WTC11 (cell line): ENCODE results near the gene OSBPL5. TPM values are rescaled to one million over a fixed set of nuclear protein-coding genes. Genes with fewer than 3 reads are reported as not detected.
"Not testable (repeated sequence)": the region's sequence is repeated elsewhere in the genome, so short reads cannot be mapped to it uniquely, and the experiment has no call there.

ENCODE experiments used
- ATAC-seq: fragments of 200-7000 bp; cut with Tn5 transposase; 2 replicates; pipeline ENCODE4 v1.10.0; 2021; ENCODE audit warnings: mild to moderate bottlenecking, moderate library complexity
- CTCF ChIA-PET: fragments of 300-600 bp; sonication (Branson Sonifier 250); formaldehyde crosslinking; loops from one replicate; lab custom pipeline; 2021; ENCODE audit warnings: antibody characterized with exemption; lab: Charles Lee
- POLR2A ChIA-PET: fragments of 350-600 bp; sonication (Branson Sonifier 250); formaldehyde crosslinking; loops from one replicate; lab custom pipeline; 2021; ENCODE audit warnings: antibody characterized with exemption; lab: Charles Lee
- DNase-seq: peaks from one replicate; pipeline ENCODE4 v3.0.0; 2021; ENCODE audit warnings: low spot score
- H3K27ac Mint-ChIP-seq: 2 replicates; pipeline ENCODE4 v1.8.0; 2021; ENCODE audit warnings: mixed read lengths
- H3K27me3 Mint-ChIP-seq: 2 replicates; pipeline ENCODE4 v1.8.0; 2021; ENCODE audit warnings: low read depth, mild to moderate bottlenecking, moderate library complexity, mixed read lengths
- H3K36me3 Mint-ChIP-seq: 2 replicates; pipeline ENCODE4 v1.8.0; 2021; ENCODE audit warnings: mixed read lengths
- H3K4me1 Mint-ChIP-seq: 2 replicates; pipeline ENCODE4 v1.8.0; 2022; ENCODE audit warnings: mixed read lengths
- H3K4me3 Mint-ChIP-seq: 2 replicates; pipeline ENCODE4 v1.8.0; 2021; ENCODE audit warnings: mild to moderate bottlenecking, moderate library complexity, mixed read lengths
- H3K9me3 Mint-ChIP-seq: 2 replicates; pipeline ENCODE4 v1.8.0; 2021; ENCODE audit warnings: mixed read lengths
- ATF6 ChIP-seq: sonication (generic); formaldehyde crosslinking; IDR thresholded peaks from 2 replicates; pipeline ENCODE4 v1.8.1; 2023; ENCODE audit warnings: mild to moderate bottlenecking, missing genetic modification reagents
- E2F5 ChIP-seq: sonication (generic); formaldehyde crosslinking; IDR thresholded peaks from 2 replicates; pipeline ENCODE4 v1.8.1; 2022; ENCODE audit warnings: mild to moderate bottlenecking, moderate library complexity, missing genetic modification reagents
- ELF4 ChIP-seq: sonication (generic); formaldehyde crosslinking; IDR thresholded peaks from 2 replicates; pipeline ENCODE4 v1.8.1; 2022; ENCODE audit warnings: low read depth, mild to moderate bottlenecking, moderate library complexity, missing genetic modification reagents
- HMGA2 ChIP-seq: fragments of 250-450 bp; sonication (Bioruptor Pico); IDR thresholded peaks from 2 replicates; pipeline ENCODE4 v1.4.0; 2021; ENCODE audit warnings: mild to moderate bottlenecking, moderate library complexity
- MAX ChIP-seq: sonication (generic); formaldehyde crosslinking; IDR thresholded peaks from 2 replicates; pipeline ENCODE4 v1.8.0; 2022; ENCODE audit warnings: mild to moderate bottlenecking, missing genetic modification reagents
- NFYB ChIP-seq: sonication (generic); formaldehyde crosslinking; conservative IDR thresholded peaks from 2 replicates; pipeline ENCODE4 v1.8.0; 2022; ENCODE audit warnings: low read depth, missing genetic modification reagents
- NR2C2 ChIP-seq: sonication (generic); formaldehyde crosslinking; IDR thresholded peaks from 2 replicates; pipeline ENCODE4 v1.8.0; 2022; ENCODE audit warnings: mild to moderate bottlenecking, missing genetic modification reagents
- NR3C1 ChIP-seq: sonication (generic); formaldehyde crosslinking; conservative IDR thresholded peaks from 2 replicates; pipeline ENCODE4 v1.8.1; 2023; ENCODE audit warnings: low read depth, mild to moderate bottlenecking, missing genetic modification reagents
- PRDM15 ChIP-seq: sonication (generic); formaldehyde crosslinking; IDR thresholded peaks from 2 replicates; pipeline ENCODE4 v1.8.0; 2022; ENCODE audit warnings: missing genetic modification reagents
- PRRX2 ChIP-seq: fragments of 250-450 bp; sonication (Bioruptor Pico); IDR thresholded peaks from 2 replicates; pipeline ENCODE4 v1.8.0; 2021; ENCODE audit warnings: mild to moderate bottlenecking
- SMAD3 ChIP-seq: sonication (generic); formaldehyde crosslinking; IDR thresholded peaks from 2 replicates; pipeline ENCODE4 v1.8.0; 2022; ENCODE audit warnings: missing genetic modification reagents, mild to moderate bottlenecking, borderline replicate concordance
- SOX15 ChIP-seq: fragments of 250-450 bp; sonication (Bioruptor Pico); IDR thresholded peaks from 2 replicates; pipeline ENCODE4 v1.9.0; 2021; ENCODE audit warnings: mild to moderate bottlenecking
- USF2 ChIP-seq: sonication (generic); formaldehyde crosslinking; IDR thresholded peaks from 2 replicates; pipeline ENCODE4 v1.8.1; 2023; ENCODE audit warnings: mild to moderate bottlenecking, missing genetic modification reagents, moderate library complexity
- ZNF121 ChIP-seq: sonication (generic); formaldehyde crosslinking; IDR thresholded peaks from 2 replicates; pipeline ENCODE4 v1.8.0; 2023; ENCODE audit warnings: missing genetic modification reagents
- ZNF317 ChIP-seq: sonication (generic); formaldehyde crosslinking; IDR thresholded peaks from 2 replicates; pipeline ENCODE4 v1.8.1; 2023; ENCODE audit warnings: low read depth, mild to moderate bottlenecking, moderate library complexity, missing genetic modification reagents, borderline replicate concordance
- ZNF416 ChIP-seq: fragments of 250-450 bp; sonication (Bioruptor Pico); IDR thresholded peaks from 2 replicates; pipeline ENCODE4 v1.9.0; 2021; ENCODE audit warnings: mild to moderate bottlenecking, inconsistent platforms
- ZNF671 ChIP-seq: fragments of 250-450 bp; sonication (Bioruptor Pico); IDR thresholded peaks from 2 replicates; pipeline ENCODE4 v1.8.0; 2021; ENCODE audit warnings: mild to moderate bottlenecking
- total RNA-seq: library from RNA; stranded (reverse); gene quantifications from 3 replicates; pipeline ENCODE4 v1.2.3, GENCODE V29; 2021

The OSBPL5 gene
- total RNA-seq, 1 experiment from 2014 or later = 17.7 TPM

GRCh38 chr11:3115321-3115720 lies 49.8 kb downstream of the OSBPL5 start:
- CTCF ChIA-PET = no interaction called here
- TF ChIP-seq NR3C1 (CRISPR knock-in tag) (no peak), NR2C2 (CRISPR knock-in tag) (no peak), USF2 (CRISPR knock-in tag) (no peak), PRDM15 (CRISPR knock-in tag) (no peak), ZNF416 (CRISPR knock-in tag) (no peak), ZNF317 (CRISPR knock-in tag) (no peak), NFYB (CRISPR knock-in tag) (no peak), MAX (CRISPR knock-in tag) (no peak), ZNF671 (no peak), SMAD3 (CRISPR knock-in tag) (no peak), PRRX2 (CRISPR knock-in tag) (no peak), ATF6 (CRISPR knock-in tag) (no peak), SOX15 (no peak), ZNF121 (CRISPR knock-in tag) (no peak), E2F5 (CRISPR knock-in tag) (no peak), ELF4 (CRISPR knock-in tag) (no peak), HMGA2 (CRISPR knock-in tag) (no peak)
- TF ChIP-seq, all 79 proteins: peak for 0
- Mint-ChIP-seq H3K27ac (no peak overlapping the region), H3K4me3 (no peak overlapping the region), H3K36me3 (peaks cover 65% of the 10 kb centered on the region), H3K4me1 (no peaks in the 10 kb centered on the region), H3K27me3 (peaks cover 4% of the 10 kb centered on the region), H3K9me3 (peaks cover 68% of the 10 kb centered on the region)
- POLR2A ChIA-PET = no interaction called here
- ATAC-seq (no peak), DNase-seq (no peak)

- H3K27ac Mint-ChIP-seq, H3K27me3 Mint-ChIP-seq, ATAC-seq, POLR2A ChIA-PET, DNase-seq, H3K4me1 Mint-ChIP-seq, H3K4me3 Mint-ChIP-seq: not testable (repeated sequence)
- Mint-ChIP-seq H3K36me3 (peaks cover 69% of the 10 kb centered on the region), H3K9me3 (peaks cover 73% of the 10 kb centered on the region)
- CTCF ChIA-PET = interaction anchor here (0.9 kb wide), 1 partner anchor 22 kb away, joined by 3 read pairs; no protein-coding TSS in a partner anchor
These were observed 51.4 kb downstream of the OSBPL5 start for GRCh38 chr11:3113661-3114060.
